HEK293 (cell line): Measurements from ENCODE around the gene ATF6B.

Experiments
- CTCF ChIA-PET: fragments of 350-600 bp; formaldehyde crosslinking; extraction: SDS; loops from one replicate; lab custom pipeline; 2021; ENCODE audit warnings: antibody characterized with exemption; lab: Yijun Ruan, JAX
- POLR2A ChIA-PET: fragments of 300-600 bp; formaldehyde crosslinking; extraction: SDS; loops from one replicate; lab custom pipeline; 2020; ENCODE audit warnings: antibody characterized with exemption, inconsistent platforms; lab: Yijun Ruan, JAX
- H3K27ac ChIP-seq: fragments of 200-500 bp; sonication (Bioruptor generic); 2 replicates; pipeline ENCODE4 v1.5.1; 2014; ENCODE audit warnings: low read depth, low read length, control low read depth, inconsistent platforms; ENCODE audit errors: extremely low read depth
- H3K36me3 ChIP-seq, 2 experiments: fragments of 200-500 bp in 1 of 2; sonication (Bioruptor generic) in 1 of 2; 1 replicate in 1 of 2; 2 replicates in 1 of 2; pipeline ENCODE4 v1.5.1; 2014 to 2017; ENCODE audit warnings: inconsistent platforms in 2 of 2, low read length in 2 of 2; ENCODE audit not compliant: control insufficient read depth in 2 of 2, insufficient read depth in 1 of 2
- H3K4me1 ChIP-seq: fragments of 200-500 bp; sonication (Bioruptor generic); 2 replicates; pipeline ENCODE4 v1.5.1; 2014; ENCODE audit warnings: mild to moderate bottlenecking, low read length, inconsistent platforms; ENCODE audit not compliant: control insufficient read depth, insufficient read depth
- H3K4me3 ChIP-seq: 2 replicates; pipeline ENCODE4 v1.5.1; 2011; ENCODE audit warnings: low read depth, mild to moderate bottlenecking, control low read depth, low read length, moderate library complexity
- H3K9me3 ChIP-seq: fragments of 200-500 bp; sonication (Bioruptor generic); 2 replicates; pipeline ENCODE4 v1.5.1; 2014; ENCODE audit warnings: low read depth, low read length, inconsistent platforms; ENCODE audit not compliant: control insufficient read depth, insufficient read depth
- GLIS1 ChIP-seq: fragments of 450-650 bp; formaldehyde crosslinking; IDR thresholded peaks from 2 replicates; pipeline ENCODE4 v1.5.1; 2016; ENCODE audit warnings: missing biosample characterization, missing genetic modification characterization
- MZF1 ChIP-seq: fragments of 450-650 bp; formaldehyde crosslinking; IDR thresholded peaks from 2 replicates; pipeline ENCODE4 v1.5.1; 2017; ENCODE audit warnings: missing biosample characterization, missing genetic modification characterization, borderline replicate concordance
- PRDM10 ChIP-seq: fragments of 450-650 bp; formaldehyde crosslinking; IDR thresholded peaks from 2 replicates; pipeline ENCODE4 v1.5.1; 2016; ENCODE audit warnings: missing biosample characterization, missing genetic modification characterization
- REPIN1 ChIP-seq: fragments of 450-650 bp; formaldehyde crosslinking; IDR thresholded peaks from 2 replicates; pipeline ENCODE4 v1.5.1; 2017; ENCODE audit warnings: missing biosample characterization, missing genetic modification characterization, low read depth
- SCRT2 ChIP-seq: fragments of 450-650 bp; formaldehyde crosslinking; IDR thresholded peaks from 2 replicates; pipeline ENCODE4 v1.5.1; 2016; ENCODE audit warnings: missing biosample characterization, missing genetic modification characterization
- YY1 ChIP-seq: fragments of 450-650 bp; formaldehyde crosslinking; IDR thresholded peaks from 2 replicates; pipeline ENCODE4 v1.5.1; 2018; ENCODE audit warnings: missing biosample characterization, missing genetic modification characterization
- ZNF114 ChIP-seq: fragments of 450-650 bp; formaldehyde crosslinking; IDR thresholded peaks from 2 replicates; pipeline ENCODE4 v1.5.0; 2017; ENCODE audit warnings: missing biosample characterization, missing genetic modification characterization
- ZNF518A ChIP-seq: fragments of 450-650 bp; formaldehyde crosslinking; conservative IDR thresholded peaks from 2 replicates; pipeline ENCODE4 v1.5.1; 2016; ENCODE audit warnings: low read depth, missing biosample characterization, missing genetic modification characterization
- ZNF596 ChIP-seq: fragments of 450-650 bp; IDR thresholded peaks from 2 replicates; pipeline ENCODE4 v1.5.0; 2018; ENCODE audit warnings: missing biosample characterization, mild to moderate bottlenecking, missing genetic modification characterization, moderate library complexity
- ZNF645 ChIP-seq: fragments of 450-650 bp; formaldehyde crosslinking; IDR thresholded peaks from 2 replicates; pipeline ENCODE4; 2016; ENCODE audit warnings: missing biosample characterization, missing genetic modification characterization
- ZNF660 ChIP-seq: fragments of 450-650 bp; IDR thresholded peaks from 2 replicates; pipeline ENCODE4 v1.5.1; 2018; ENCODE audit warnings: missing biosample characterization, mild to moderate bottlenecking, missing genetic modification characterization
- ZNF701 ChIP-seq: fragments of 450-650 bp; formaldehyde crosslinking; IDR thresholded peaks from 2 replicates; pipeline ENCODE4 v1.5.1; 2016; ENCODE audit warnings: missing biosample characterization, missing genetic modification characterization

The ATF6B gene

GRCh38 chr6:32109114-32109764, 18.8 kb downstream of the ATF6B start, which contains the start of gene TNXB (continued):
- TF ChIP-seq GLIS1: peak; percentile 62
- TF ChIP-seq ZNF114 (tag by site-specific recombination): no peak
- no peak for TF ChIP-seq ZNF701 (tag by site-specific recombination)
- TF ChIP-seq SCRT2 (tag by site-specific recombination): 0 out of 2 replicates have a peak, but pooled peaks have one; percentile 45
- TF ChIP-seq MZF1 (tag by site-specific recombination): no peak
- no peak for TF ChIP-seq YY1 (tag by site-specific recombination)
- no peak for TF ChIP-seq ZNF596 (tag by site-specific recombination)
- TF ChIP-seq PRDM10 (tag by site-specific recombination): peak; percentile 96
- TF ChIP-seq REPIN1 (tag by site-specific recombination): no peak
- TF ChIP-seq ZNF518A (tag by site-specific recombination): no peak

GRCh38 chr6:32108727-32109113, 19.3 kb downstream of the ATF6B start:
- H3K36me3 ChIP-seq: peaks cover 0 to 13% of the 10 kb centered on the region in 2 experiments; a peak in 1 of 3 replicates
- no peak overlapping the region for H3K27ac ChIP-seq
- H3K9me3 ChIP-seq: no peaks in the 10 kb centered on the region
- H3K4me3 ChIP-seq: no peak overlapping the region
- TF ChIP-seq ZNF645 (tag by site-specific recombination) (no peak), ZNF660 (no peak)
- ChIA-PET CTCF (interaction anchor here (1.2 to 5.9 kb wide), 3 partner anchors 9 to 136 kb away, joined by 3 to 45 read pairs (median 4); a partner anchor contains a TSS), POLR2A (interaction anchor here (0.6 to 1.6 kb wide), 7 partner anchors 8 to 211 kb away, joined by 3 to 8 read pairs (median 4); partner anchors contain the start of gene ATF6B)
- peaks cover 9% of the 10 kb centered on the region; the same call in 1 of the 2 replicates for H3K4me1 ChIP-seq
